Stimulated activated CD4-positive, alpha-beta T cell treated with anti-CD3 and anti-CD28 coated beads, Interleukin-1b, Interleukin-23, amount 100 ng/mL, for 4 hours (primary cell): ENCODE results near the gene LAMA5.

Source experiments
- DNase-seq, 2 donors: peaks; one replicate each; pipeline ENCODE4 v3.0.0-alpha.2; 2020; ENCODE audit warnings: low read depth in 2 of 2

The LAMA5 gene

GRCh38 chr20:62287759-62288534 lies 79.2 kb downstream of the LAMA5 start:
- DNase-seq = no peak

- no peak for DNase-seq
These were observed 80.0 kb downstream of the LAMA5 start for GRCh38 chr20:62287129-62287528.

- no peak for DNase-seq
These were observed 80.5 kb downstream of the LAMA5 start for GRCh38 chr20:62286493-62287064.

GRCh38 chr20:62285722-62286121 lies 81.4 kb downstream of the LAMA5 start:
- DNase-seq = no peak

GRCh38 chr20:62285151-62285550 lies 82.0 kb downstream of the LAMA5 start:
- DNase-seq = no peak

DNA sequence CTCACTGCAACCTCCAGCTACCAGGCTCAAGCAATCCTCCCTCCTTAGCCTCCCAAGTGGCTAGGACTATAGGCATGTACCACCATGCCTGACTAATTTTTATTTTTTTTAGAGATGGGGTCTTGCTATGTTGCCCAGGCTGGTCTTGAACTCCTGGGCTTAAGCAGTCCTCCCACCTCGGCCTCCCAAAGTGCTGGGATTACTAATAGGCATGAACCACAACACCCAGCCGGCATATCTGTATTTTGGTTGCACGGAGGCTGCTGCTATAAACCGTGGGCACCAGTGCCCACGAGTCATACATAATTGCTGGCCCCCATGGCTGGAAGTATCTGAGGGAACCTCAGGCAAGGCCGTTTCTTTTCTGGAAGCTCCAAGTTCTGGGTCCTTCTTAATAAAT lies 82.7 kb downstream of the LAMA5 start:
- no peak for DNase-seq

DNA sequence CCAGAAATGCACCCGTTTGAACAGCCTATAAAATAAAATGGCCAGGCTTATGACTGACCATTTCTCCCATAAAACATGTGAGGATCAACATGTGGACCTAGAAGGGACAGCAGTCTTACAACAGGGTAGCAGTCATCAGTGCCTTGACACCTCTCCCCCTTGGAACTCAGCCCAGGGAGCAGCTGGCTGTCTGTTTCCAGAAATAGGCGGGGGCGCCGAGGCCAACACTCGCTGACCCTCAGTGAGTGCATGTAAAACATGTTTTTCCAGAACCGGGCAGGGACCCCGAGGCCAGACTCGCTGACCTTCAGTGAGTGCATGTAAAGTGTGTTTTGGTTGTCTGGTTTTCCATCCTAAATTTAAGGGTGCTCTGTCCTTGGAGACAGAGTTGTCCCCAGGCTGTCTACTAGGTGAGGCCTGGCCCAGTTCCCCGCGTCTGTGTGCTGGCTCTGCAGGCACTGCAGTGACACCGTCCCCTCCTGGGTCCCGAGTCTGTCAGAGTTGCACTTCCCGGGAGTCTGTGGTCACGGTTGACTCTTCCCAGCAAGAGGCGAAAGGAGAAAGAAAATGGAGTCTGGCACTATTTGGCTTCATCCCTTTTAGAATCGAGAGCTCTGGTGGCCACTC lies 84.1 kb downstream of the LAMA5 start:
- no peak for DNase-seq

- DNase-seq = no peak
These were observed 85.0 kb downstream of the LAMA5 start for GRCh38 chr20:62282103-62282502.

- no peak for DNase-seq
These were observed 85.8 kb downstream of the LAMA5 start for GRCh38 chr20:62281161-62281933.

GRCh38 chr20:62280303-62280702 lies 86.8 kb downstream of the LAMA5 start:
- DNase-seq = no peak

DNA sequence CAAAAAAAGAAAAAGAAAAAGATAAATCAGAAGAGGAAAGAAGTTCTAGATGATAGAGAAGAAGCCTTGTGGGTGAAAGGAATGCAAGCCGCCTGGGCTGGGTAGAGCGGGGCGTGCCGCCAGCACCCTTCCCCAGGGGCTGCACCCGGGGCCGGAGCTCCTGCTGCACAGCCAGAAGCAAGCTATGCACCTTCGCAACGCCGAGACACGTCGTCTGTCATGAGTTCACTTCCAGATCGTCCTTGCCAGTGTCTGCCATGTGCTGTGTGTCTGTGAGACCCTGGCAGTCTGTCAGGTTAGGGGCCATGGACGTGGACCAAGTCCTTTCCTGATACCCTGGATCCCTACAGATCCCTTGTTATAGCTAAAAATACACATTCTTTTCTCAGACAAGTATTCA lies 89.9 kb downstream of the LAMA5 start:
- no peak for DNase-seq

DNA sequence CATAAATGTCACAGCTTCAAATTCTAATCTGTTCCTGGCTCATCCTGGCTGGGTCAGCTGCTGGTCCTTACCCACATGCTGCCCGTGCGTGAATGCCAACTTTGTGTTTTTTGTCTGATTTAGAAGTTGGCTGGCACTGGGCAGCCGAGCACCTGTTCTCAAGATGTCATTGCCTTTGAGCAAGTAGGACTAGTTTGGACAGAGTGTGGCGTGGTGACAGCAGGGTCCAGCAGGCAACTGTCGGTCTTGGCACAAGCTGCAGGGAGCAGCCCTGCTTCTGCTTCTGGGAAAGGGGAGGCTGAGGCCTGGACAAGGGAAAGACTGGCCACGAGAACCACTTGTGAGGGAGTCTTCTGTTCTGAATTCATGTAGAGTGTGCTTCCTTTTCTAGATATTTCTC lies 90.7 kb downstream of the LAMA5 start:
- no peak for DNase-seq

DNA sequence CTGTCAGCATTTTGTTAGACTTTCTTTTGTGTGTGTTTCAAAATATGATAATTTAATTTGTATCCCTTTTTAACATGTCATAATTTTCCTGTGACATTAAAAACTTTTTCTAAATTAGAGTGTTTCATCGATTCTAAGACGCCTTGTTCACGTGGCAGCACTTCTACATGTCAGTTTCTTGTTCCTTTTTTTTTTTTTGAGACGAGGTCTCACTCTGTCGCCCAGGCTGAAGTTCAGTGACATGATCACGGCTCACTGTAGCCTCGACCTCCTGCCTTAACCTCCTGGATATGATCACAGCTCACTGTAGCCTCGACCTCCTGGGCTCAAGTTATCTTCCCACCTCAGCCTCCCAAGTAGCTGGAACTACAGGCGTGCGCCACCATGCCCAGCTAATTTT lies 91.9 kb downstream of the LAMA5 start:
- DNase-seq = no peak

GRCh38 chr20:62274332-62274950 lies 92.7 kb downstream of the LAMA5 start:
- no peak for DNase-seq

GRCh38 chr20:62273416-62273815 lies 93.7 kb downstream of the LAMA5 start:
- no peak for DNase-seq

GRCh38 chr20:62272200-62272599 lies 94.9 kb downstream of the LAMA5 start:
- no peak for DNase-seq

DNA sequence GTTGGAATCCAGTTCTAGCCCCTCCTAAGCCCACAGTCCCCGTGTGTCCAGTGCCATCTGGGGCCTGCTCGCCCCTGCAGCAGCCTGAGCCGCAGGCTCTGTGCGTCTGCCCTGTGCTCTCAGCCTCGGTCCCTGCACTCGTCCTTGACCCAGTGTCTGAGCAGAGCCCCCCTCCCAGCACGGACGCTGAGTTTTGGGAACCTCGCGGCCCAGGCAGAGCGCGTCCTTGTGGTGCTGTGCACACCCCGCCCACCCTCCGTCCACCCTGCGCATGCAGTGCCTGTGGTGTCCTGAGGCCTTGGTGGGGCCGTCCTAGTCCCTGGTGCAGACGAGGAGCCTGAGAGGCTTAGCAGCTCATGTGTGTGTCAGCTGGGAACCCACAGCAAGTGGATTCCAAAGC lies 97.2 kb downstream of the LAMA5 start:
- no peak for DNase-seq

GRCh38 chr20:62269378-62269777 lies 97.7 kb downstream of the LAMA5 start:
- no peak for DNase-seq

DNA sequence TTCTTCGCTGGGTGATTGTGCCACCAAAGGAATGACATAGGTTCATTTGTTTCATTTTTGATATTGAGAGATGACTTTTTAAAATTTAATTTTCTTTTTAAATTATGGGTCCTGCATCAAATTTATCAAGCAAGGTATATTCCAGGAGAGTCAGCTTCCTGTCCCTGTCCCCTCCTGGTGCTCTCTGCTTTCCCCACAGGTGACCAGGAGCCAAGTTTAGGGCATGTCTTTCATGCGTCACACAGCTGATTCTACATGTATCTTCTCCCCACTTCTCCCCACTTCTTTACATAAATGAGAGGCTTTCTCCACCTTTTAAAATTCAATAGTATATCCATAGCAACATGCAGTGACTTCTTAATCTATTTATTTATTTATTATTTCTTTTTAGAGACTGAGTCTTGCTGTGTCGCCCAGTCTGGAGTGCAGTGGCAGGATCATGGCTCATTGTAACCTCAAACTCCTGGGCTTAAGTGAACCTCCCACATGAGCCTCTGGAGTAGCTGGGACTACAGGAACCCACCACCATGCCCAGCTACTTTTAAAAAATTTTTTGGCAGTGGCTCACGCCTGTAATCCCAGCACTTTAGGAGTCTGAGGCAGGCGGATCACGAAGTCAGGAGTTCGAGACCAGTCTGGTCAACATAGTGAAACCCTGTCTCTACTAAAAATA lies 98.7 kb downstream of the LAMA5 start:
- DNase-seq = no peak

GRCh38 chr20:62267543-62267942 lies 99.6 kb downstream of the LAMA5 start:
- no peak for DNase-seq

GRCh38 chr20:62266851-62267250 lies 100.3 kb downstream of the LAMA5 start:
- DNase-seq = no peak
